ENCODE data around the gene TBC1D12. TPM values are rescaled to one million over a fixed set of nuclear protein-coding genes. Genes with fewer than 3 reads are reported as not detected.
A peak's percentile ranks its signal among the peaks of the same experiment; 100 is the strongest.

Gene TBC1D12
- total and polyA plus RNA-seq, 2 donors (not counting 3 experiments of a cell fraction or from before 2014, with no cell fraction given): 2.9 to 7.3 TPM

DNA sequence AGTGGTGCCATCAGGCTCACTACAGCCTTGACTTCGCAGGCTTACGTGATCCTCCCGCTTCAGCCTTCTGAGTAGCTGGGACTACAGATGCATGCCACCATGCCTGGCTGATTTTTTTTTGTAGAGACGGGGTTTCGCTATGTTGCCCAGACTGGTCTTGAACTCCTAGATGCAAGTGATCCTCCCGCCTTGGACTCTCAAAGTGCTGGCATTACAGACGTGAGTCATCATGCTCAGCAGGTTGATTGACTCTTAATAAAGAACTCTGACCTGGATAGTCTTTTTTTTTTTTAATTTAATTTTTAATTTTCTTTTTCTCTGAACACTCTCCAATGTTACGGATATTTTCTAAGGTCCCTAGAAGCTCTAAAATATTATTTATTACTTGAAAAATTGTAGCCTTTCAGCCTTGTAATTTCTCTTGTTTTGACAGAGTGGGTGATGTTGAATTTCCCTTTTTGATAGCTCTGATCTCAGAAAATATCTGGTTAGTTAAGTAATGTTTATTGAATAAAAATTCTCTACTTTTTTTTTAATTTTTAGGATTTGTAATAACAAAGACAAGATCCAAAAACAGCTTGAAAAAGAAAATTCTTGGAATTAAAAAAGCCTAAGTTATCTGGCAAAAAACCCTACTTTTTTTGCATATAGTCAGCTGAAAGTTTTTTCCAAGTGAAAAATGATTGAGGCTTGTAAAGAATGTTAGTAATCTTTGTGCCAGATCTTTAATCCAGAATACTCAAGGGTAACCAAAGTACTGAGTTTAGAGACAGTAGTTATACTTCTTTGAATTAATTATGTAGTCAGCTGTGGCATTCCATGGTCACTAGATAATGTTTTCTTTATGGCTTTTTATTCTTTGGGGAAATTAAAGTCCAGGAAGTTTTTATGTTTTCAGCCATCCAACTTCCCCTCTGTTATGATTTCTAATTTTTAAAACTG lies 26.7 kb downstream of the TBC1D12 start:
- H3K79me2 ChIP-seq (ENCODE audit: control insufficient read depth, insufficient read depth, low read length): peaks cover 9% of the 10 kb centered on the region

More for the DNA sequence above, 26.7 kb downstream of the TBC1D12 start:
- Histone ChIP-seq H4K20me1 (replicated peaks; ENCODE audit: control insufficient read depth, extremely low read depth, insufficient read depth, low read length) (no peaks in the 10 kb centered on the region), H3K36me3 (ENCODE audit: control insufficient read depth in 2 of 2, extremely low read depth in 1 of 2, insufficient read depth in 2 of 2, low read length in 2 of 2) (no peaks in the 10 kb centered on the region), H3K27me3 (ENCODE audit: control insufficient read depth in 2 of 2, insufficient read depth in 2 of 2, low read length in 2 of 2) (no peaks in the 10 kb centered on the region), H3K27ac (ENCODE audit: insufficient read depth, low read depth, low read length) (no peak overlapping the region), H3K4me1 (ENCODE audit: control insufficient read depth, extremely low read depth, insufficient read depth, low read length) (no peaks in the 10 kb centered on the region), H3K4me3 (replicated peaks in 1 of 3; ENCODE audit: insufficient read depth in 1 of 3, low read depth in 1 of 3, low read length in 3 of 3) (no peak overlapping the region), H2AFZ (ENCODE audit: low read depth, low read length) (no peak overlapping the region), H3K9ac (replicated peaks; ENCODE audit: extremely low read depth, insufficient read depth, low read length) (no peak overlapping the region), H3K9me3 (replicated peaks; ENCODE audit: control insufficient read depth, insufficient read depth, low read length) (no peaks in the 10 kb centered on the region), H3K4me2 (ENCODE audit: insufficient read depth, low read length) (no peak overlapping the region), H3K9me1 (replicated peaks; ENCODE audit: control insufficient read depth, extremely low read depth, insufficient read depth, low read length) (no peaks in the 10 kb centered on the region)
- CTCF ChIA-PET: interaction anchor here (2.6 kb wide), 1 partner anchor 15 kb away, joined by 18 read pairs; no protein-coding TSS in a partner anchor
- DNase-seq (ENCODE audit: low read depth, low spot score) (no peak), FAIRE-seq (peak; percentile 21)
- no TSS peak for BruUV-seq (replicated peaks)
- intact Hi-C loops (cut with micrococcal nuclease): no loop called here
- dilution Hi-C loops (cut with MboI; ENCODE audit: extremely low pct_ligation_motif_present, low sequenced_read_pairs): no loop called here
- POLR2A ChIA-PET: no interaction called here
- TF ChIP-seq, protein P1, sequence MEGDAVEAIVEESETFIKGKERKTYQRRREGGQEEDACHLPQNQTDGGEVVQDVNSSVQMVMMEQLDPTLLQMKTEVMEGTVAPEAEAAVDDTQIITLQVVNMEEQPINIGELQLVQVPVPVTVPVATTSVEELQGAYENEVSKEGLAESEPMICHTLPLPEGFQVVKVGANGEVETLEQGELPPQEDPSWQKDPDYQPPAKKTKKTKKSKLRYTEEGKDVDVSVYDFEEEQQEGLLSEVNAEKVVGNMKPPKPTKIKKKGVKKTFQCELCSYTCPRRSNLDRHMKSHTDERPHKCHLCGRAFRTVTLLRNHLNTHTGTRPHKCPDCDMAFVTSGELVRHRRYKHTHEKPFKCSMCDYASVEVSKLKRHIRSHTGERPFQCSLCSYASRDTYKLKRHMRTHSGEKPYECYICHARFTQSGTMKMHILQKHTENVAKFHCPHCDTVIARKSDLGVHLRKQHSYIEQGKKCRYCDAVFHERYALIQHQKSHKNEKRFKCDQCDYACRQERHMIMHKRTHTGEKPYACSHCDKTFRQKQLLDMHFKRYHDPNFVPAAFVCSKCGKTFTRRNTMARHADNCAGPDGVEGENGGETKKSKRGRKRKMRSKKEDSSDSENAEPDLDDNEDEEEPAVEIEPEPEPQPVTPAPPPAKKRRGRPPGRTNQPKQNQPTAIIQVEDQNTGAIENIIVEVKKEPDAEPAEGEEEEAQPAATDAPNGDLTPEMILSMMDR (IDR thresholded peaks at IDR 0.05; ENCODE audit: extremely low read depth in 1 of 2, insufficient read depth in 1 of 2, low read depth in 1 of 2, low read length in 2 of 2): no peak
- TF ChIP-seq MYC (IDR thresholded peaks at IDR 0.05; ENCODE audit: low read depth, low read length) (no peak), FOS (IDR thresholded peaks at IDR 0.05; ENCODE audit: borderline replicate concordance, insufficient read depth, low read length) (no peak), JUN (IDR thresholded peaks at IDR 0.05; ENCODE audit: borderline replicate concordance, insufficient read depth, insufficient read length, low read depth) (no peak), EZH2 (IDR thresholded peaks at IDR 0.05; ENCODE audit: borderline replicate concordance, low read depth, low read length, severe bottlenecking) (no peak), POLR2A (IDR thresholded peaks at IDR 0.05; ENCODE audit: low read depth, low read length) (no peak), POLR2AphosphoS5 (IDR thresholded peaks at IDR 0.05; ENCODE audit: insufficient read depth, low read depth, low read length) (no peak), GATA2 (IDR thresholded peaks at IDR 0.05; ENCODE audit: insufficient read depth, insufficient read length, low read depth, low read length) (no peak)
- TF ChIP-seq, protein P2, sequence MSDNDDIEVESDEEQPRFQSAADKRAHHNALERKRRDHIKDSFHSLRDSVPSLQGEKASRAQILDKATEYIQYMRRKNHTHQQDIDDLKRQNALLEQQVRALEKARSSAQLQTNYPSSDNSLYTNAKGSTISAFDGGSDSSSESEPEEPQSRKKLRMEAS (IDR thresholded peaks at IDR 0.05; ENCODE audit: insufficient read depth, insufficient read length): no peak

Measured in endothelial cell of umbilical vein (primary cell).